Measurements from ENCODE around the gene TAS2R20.
"Not testable (repeated sequence)": the region's sequence is repeated elsewhere in the genome, so short reads cannot be mapped to it uniquely, and the experiment has no call there.

The TAS2R20 gene

GRCh38 chr12:10998204-10998603, at the start of gene TAS2R20:
Gene TAS2R20 (minus strand): TSS chr12:10998304. CDS start chr12:10997875, 429 bp downstream.
- ATAC-seq = no peak
- TF ChIP-seq ISL1 (CRISPR knock-in tag; IDR thresholded peaks at IDR 0.05) = no peak
- TF ChIP-seq PPARA (CRISPR knock-in tag; IDR thresholded peaks at IDR 0.05; ENCODE audit: borderline replicate concordance) = no peak
- TF ChIP-seq RARB (CRISPR knock-in tag; IDR thresholded peaks at IDR 0.05) = no peak

- not testable (repeated sequence) for ATAC-seq
Observed at GRCh38 chr12:11041366-11041765, 43.3 kb upstream of the TAS2R20 start.

- no peak for TF ChIP-seq POU6F1 (CRISPR knock-in tag; IDR thresholded peaks at IDR 0.05; ENCODE audit: borderline replicate concordance, low read depth)
- no peak for TF ChIP-seq OSR1 (CRISPR knock-in tag; IDR thresholded peaks at IDR 0.05)
- ATAC-seq = no peak
Observed at GRCh38 chr12:11040162-11040561, 42.1 kb upstream of the TAS2R20 start.

- no peak for TF ChIP-seq ZC3H10 (CRISPR knock-in tag; IDR thresholded peaks at IDR 0.05)
- no peak for TF ChIP-seq BACH2 (CRISPR knock-in tag; IDR thresholded peaks at IDR 0.05; ENCODE audit: borderline replicate concordance)
- no peak for TF ChIP-seq OSR1 (CRISPR knock-in tag; IDR thresholded peaks at IDR 0.05)
- TF ChIP-seq ZNF565 (CRISPR knock-in tag; conservative IDR thresholded peaks at IDR 0.05; ENCODE audit: low read depth) = no peak
- TF ChIP-seq ZFP3 (CRISPR knock-in tag; IDR thresholded peaks at IDR 0.05) = no peak
- TF ChIP-seq CSDC2 (CRISPR knock-in tag; IDR thresholded peaks at IDR 0.05) = no peak
- no peak for TF ChIP-seq POU6F1 (CRISPR knock-in tag; IDR thresholded peaks at IDR 0.05; ENCODE audit: borderline replicate concordance, low read depth)
- no peak for ATAC-seq
Observed at GRCh38 chr12:11039171-11039570, 41.1 kb upstream of the TAS2R20 start.

GRCh38 chr12:11033959-11034358, 35.9 kb upstream of the TAS2R20 start:
- ATAC-seq = not testable (repeated sequence)

- no peak for ATAC-seq
- TF ChIP-seq CSRNP3 (CRISPR knock-in tag; IDR thresholded peaks at IDR 0.05) = no peak
- TF ChIP-seq POU6F1 (CRISPR knock-in tag; IDR thresholded peaks at IDR 0.05; ENCODE audit: borderline replicate concordance, low read depth) = no peak
- TF ChIP-seq PATZ1 (CRISPR knock-in tag; IDR thresholded peaks at IDR 0.05; ENCODE audit: borderline replicate concordance) = no peak
- no peak for TF ChIP-seq ESRRG (CRISPR knock-in tag; IDR thresholded peaks at IDR 0.05)
- no peak for TF ChIP-seq GLIS3 (CRISPR knock-in tag; IDR thresholded peaks at IDR 0.05)
- no peak for TF ChIP-seq ZNF565 (CRISPR knock-in tag; conservative IDR thresholded peaks at IDR 0.05; ENCODE audit: low read depth)
Observed at GRCh38 chr12:11031307-11031706, 33.2 kb upstream of the TAS2R20 start, which contains the start of gene TAS2R31. Gene TAS2R31 (minus strand): TSS chr12:11031407. CDS start chr12:11031335, 72 bp downstream.

- ATAC-seq = no peak
- TF ChIP-seq CREB5 (CRISPR knock-in tag; IDR thresholded peaks at IDR 0.05; ENCODE audit: low read depth) = no peak
- no peak for TF ChIP-seq ZFP3 (CRISPR knock-in tag; IDR thresholded peaks at IDR 0.05)
- TF ChIP-seq ARNTL (CRISPR knock-in tag; IDR thresholded peaks at IDR 0.05; ENCODE audit: borderline replicate concordance, low read depth) = no peak
- no peak for TF ChIP-seq ESRRG (CRISPR knock-in tag; IDR thresholded peaks at IDR 0.05)
Observed at GRCh38 chr12:11026118-11026517, 28.0 kb upstream of the TAS2R20 start.
